HEK293 (cell line): ENCODE measurements around the gene PLD5.
"Not testable (repeated sequence)": the region's sequence is repeated elsewhere in the genome, so short reads cannot be mapped to it uniquely, and the experiment has no call there.

Experiments
- CTCF ChIA-PET: fragments of 350-600 bp; formaldehyde crosslinking; extraction: SDS; loops from one replicate; lab custom pipeline; 2021; ENCODE audit warnings: antibody characterized with exemption; lab: Yijun Ruan, JAX
- POLR2A ChIA-PET: fragments of 300-600 bp; formaldehyde crosslinking; extraction: SDS; loops from one replicate; lab custom pipeline; 2020; ENCODE audit warnings: antibody characterized with exemption, inconsistent platforms; lab: Yijun Ruan, JAX
- H3K27ac ChIP-seq: fragments of 200-500 bp; sonication (Bioruptor generic); 2 replicates; pipeline ENCODE4 v1.5.1; 2014; ENCODE audit warnings: low read depth, low read length, control low read depth, inconsistent platforms; ENCODE audit errors: extremely low read depth
- H3K36me3 ChIP-seq, 2 experiments: fragments of 200-500 bp in 1 of 2; sonication (Bioruptor generic) in 1 of 2; 1 replicate in 1 of 2; 2 replicates in 1 of 2; pipeline ENCODE4 v1.5.1; 2014 to 2017; ENCODE audit warnings: inconsistent platforms in 2 of 2, low read length in 2 of 2; ENCODE audit not compliant: control insufficient read depth in 2 of 2, insufficient read depth in 1 of 2
- H3K4me1 ChIP-seq: fragments of 200-500 bp; sonication (Bioruptor generic); 2 replicates; pipeline ENCODE4 v1.5.1; 2014; ENCODE audit warnings: mild to moderate bottlenecking, low read length, inconsistent platforms; ENCODE audit not compliant: control insufficient read depth, insufficient read depth
- H3K4me3 ChIP-seq: 2 replicates; pipeline ENCODE4 v1.5.1; 2011; ENCODE audit warnings: low read depth, mild to moderate bottlenecking, control low read depth, low read length, moderate library complexity
- H3K9me3 ChIP-seq: fragments of 200-500 bp; sonication (Bioruptor generic); 2 replicates; pipeline ENCODE4 v1.5.1; 2014; ENCODE audit warnings: low read depth, low read length, inconsistent platforms; ENCODE audit not compliant: control insufficient read depth, insufficient read depth
- KLF17 ChIP-seq: fragments of 450-650 bp; formaldehyde crosslinking; IDR thresholded peaks from 2 replicates; pipeline ENCODE4 v1.5.1; 2016; ENCODE audit warnings: missing biosample characterization, missing genetic modification characterization
- SP3 ChIP-seq: fragments of 450-650 bp; formaldehyde crosslinking; IDR thresholded peaks from 2 replicates; pipeline ENCODE4 v1.5.1; 2016; ENCODE audit warnings: missing biosample characterization, missing genetic modification characterization
- TRIM28 ChIP-seq: IDR thresholded peaks from 2 replicates; pipeline ENCODE4 v1.6.1; 2011; ENCODE audit warnings: low read length, control low read depth, borderline replicate concordance
- ZBTB6 ChIP-seq: fragments of 450-650 bp; formaldehyde crosslinking; IDR thresholded peaks from 2 replicates; pipeline ENCODE4 v1.5.1; 2017; ENCODE audit warnings: missing biosample characterization, missing genetic modification characterization
- ZEB2 ChIP-seq: fragments of 450-650 bp; formaldehyde crosslinking; IDR thresholded peaks from 2 replicates; pipeline ENCODE4 v1.5.1; 2016; ENCODE audit warnings: missing biosample characterization, missing genetic modification characterization
- ZFP69B ChIP-seq: fragments of 450-650 bp; formaldehyde crosslinking; IDR thresholded peaks from 2 replicates; pipeline ENCODE4 v1.5.1; 2016; ENCODE audit warnings: missing biosample characterization, missing genetic modification characterization
- ZNF146 ChIP-seq: fragments of 450-650 bp; formaldehyde crosslinking; IDR thresholded peaks from 2 replicates; pipeline ENCODE4 v1.5.1; 2016; ENCODE audit warnings: missing biosample characterization, missing genetic modification characterization
- ZNF311 ChIP-seq: fragments of 450-650 bp; formaldehyde crosslinking; IDR thresholded peaks from 2 replicates; pipeline ENCODE4 v1.5.1; 2017; ENCODE audit warnings: missing biosample characterization, missing genetic modification characterization, borderline replicate concordance
- ZNF37A ChIP-seq: fragments of 450-650 bp; IDR thresholded peaks from 2 replicates; pipeline ENCODE4 v1.5.1; 2018; ENCODE audit warnings: missing biosample characterization, missing genetic modification characterization
- ZNF513 ChIP-seq: fragments of 450-650 bp; IDR thresholded peaks from 2 replicates; pipeline ENCODE4 v1.5.1; 2018; ENCODE audit warnings: missing biosample characterization, missing genetic modification characterization
- ZNF596 ChIP-seq: fragments of 450-650 bp; IDR thresholded peaks from 2 replicates; pipeline ENCODE4 v1.5.0; 2018; ENCODE audit warnings: missing biosample characterization, mild to moderate bottlenecking, missing genetic modification characterization, moderate library complexity
- ZNF610 ChIP-seq: fragments of 450-650 bp; formaldehyde crosslinking; IDR thresholded peaks from 2 replicates; pipeline ENCODE4 v1.5.1; 2016; ENCODE audit warnings: missing biosample characterization, missing genetic modification characterization, borderline replicate concordance
- ZNF629 ChIP-seq: fragments of 450-650 bp; formaldehyde crosslinking; IDR thresholded peaks from 2 replicates; pipeline ENCODE4 v1.5.1; 2017; ENCODE audit warnings: missing biosample characterization, missing genetic modification characterization
- ZNF768 ChIP-seq: fragments of 450-650 bp; formaldehyde crosslinking; IDR thresholded peaks from 2 replicates; pipeline ENCODE4 v1.5.1; 2018; ENCODE audit warnings: missing biosample characterization, mild to moderate bottlenecking, missing genetic modification characterization
- ZNF785 ChIP-seq: fragments of 450-650 bp; formaldehyde crosslinking; IDR thresholded peaks from 2 replicates; pipeline ENCODE4 v1.5.1; 2016; ENCODE audit warnings: missing biosample characterization, missing genetic modification characterization

The PLD5 gene

GRCh38 chr1:242225767-242226573, 298.5 kb downstream of the PLD5 start:
- CTCF ChIA-PET, result no interaction called here
- H3K4me1 ChIP-seq, result no peaks in the 10 kb centered on the region

GRCh38 chr1:242224878-242225766, 299.4 kb downstream of the PLD5 start:
- H3K4me3 ChIP-seq, CTCF ChIA-PET, H3K4me1 ChIP-seq, POLR2A ChIA-PET, H3K9me3 ChIP-seq, H3K27ac ChIP-seq, H3K36me3 ChIP-seq: not testable (repeated sequence)

More at GRCh38 chr1:242225767-242226573, 298.5 kb downstream of the PLD5 start:
- POLR2A ChIA-PET, result no interaction called here
- no peak overlapping the region for H3K27ac ChIP-seq
- no peaks in the 10 kb centered on the region for H3K9me3 ChIP-seq
- no peak overlapping the region for H3K4me3 ChIP-seq
- no peak for TF ChIP-seq ZBTB6
- TF ChIP-seq ZNF146, result no peak
- TF ChIP-seq ZNF513, result no peak
- TF ChIP-seq ZNF785 (tag by site-specific recombination), result no peak
- TF ChIP-seq ZNF596 (tag by site-specific recombination), result no peak
- no peak for TF ChIP-seq ZEB2 (tag by site-specific recombination)
- TF ChIP-seq KLF17 (tag by site-specific recombination), result no peak
- TF ChIP-seq ZNF311 (tag by site-specific recombination), result no peak
- no peaks in the 10 kb centered on the region for H3K36me3 ChIP-seq

GRCh38 chr1:242224461-242224860, 300.0 kb downstream of the PLD5 start:
- H3K27ac ChIP-seq, result no peak overlapping the region
- no peaks in the 10 kb centered on the region for H3K9me3 ChIP-seq
- no peaks in the 10 kb centered on the region for H3K4me1 ChIP-seq
- TF ChIP-seq ZNF610 (tag by site-specific recombination) (no peak), ZNF629 (tag by site-specific recombination) (no peak), ZNF768 (tag by site-specific recombination) (no peak), ZNF37A (tag by site-specific recombination) (no peak), ZFP69B (tag by site-specific recombination) (no peak), TRIM28 (no peak), SP3 (no peak)
- H3K4me3 ChIP-seq, result no peak overlapping the region
- ChIA-PET CTCF (interaction anchor here (0.8 to 1.2 kb wide), 2 partner anchors 15 to 31 kb away, joined by 3 to 4 read pairs; no protein-coding TSS in a partner anchor), POLR2A (no interaction called here)
- no peaks in the 10 kb centered on the region for H3K36me3 ChIP-seq
